HG03196 (cell line): ENCODE data around the gene CD48.
"Not testable (repeated sequence)": the region's sequence is repeated elsewhere in the genome, so short reads cannot be mapped to it uniquely, and the experiment has no call there.

Experiments used
- ATAC-seq: cut with Tn5 transposase; IDR thresholded peaks from one replicate; pipeline ENCODE4 v1.9.1; 2021; ENCODE audit not compliant: unreplicated experiment

Gene CD48

DNA sequence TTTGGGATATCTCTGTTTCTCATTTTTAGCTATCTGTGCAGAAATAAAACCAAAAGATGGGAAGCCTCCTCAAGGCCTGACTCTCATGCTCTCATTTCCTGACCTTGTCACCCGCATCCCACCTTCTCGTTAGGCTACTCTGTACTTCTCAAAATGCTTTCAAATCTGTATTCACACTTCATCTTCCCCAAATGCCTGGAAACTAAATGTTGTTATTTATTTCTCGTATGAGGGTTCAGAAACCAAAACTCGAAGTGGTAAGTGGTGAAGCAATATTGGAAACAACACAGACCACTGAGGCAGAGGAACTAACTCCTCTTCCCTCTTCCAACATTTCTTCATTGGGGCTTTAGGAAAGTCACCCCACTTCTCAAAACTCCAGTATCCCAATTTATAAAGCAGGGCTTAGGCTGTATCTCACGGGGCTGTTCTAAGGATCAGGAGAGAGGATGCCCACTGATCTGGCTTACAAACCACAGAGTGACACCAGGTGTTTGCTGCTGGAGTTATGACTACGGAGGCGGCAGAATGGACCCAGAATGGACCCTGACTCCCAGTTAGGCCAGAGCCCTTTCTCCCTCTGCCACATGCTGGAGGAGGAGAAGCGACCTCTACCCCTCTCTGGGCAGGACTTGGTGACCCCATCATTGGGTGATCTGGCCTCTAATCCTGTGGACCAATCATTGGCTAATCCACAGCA is 31.0 kb upstream of the CD48 start:
- ATAC-seq, result no peak

DNA sequence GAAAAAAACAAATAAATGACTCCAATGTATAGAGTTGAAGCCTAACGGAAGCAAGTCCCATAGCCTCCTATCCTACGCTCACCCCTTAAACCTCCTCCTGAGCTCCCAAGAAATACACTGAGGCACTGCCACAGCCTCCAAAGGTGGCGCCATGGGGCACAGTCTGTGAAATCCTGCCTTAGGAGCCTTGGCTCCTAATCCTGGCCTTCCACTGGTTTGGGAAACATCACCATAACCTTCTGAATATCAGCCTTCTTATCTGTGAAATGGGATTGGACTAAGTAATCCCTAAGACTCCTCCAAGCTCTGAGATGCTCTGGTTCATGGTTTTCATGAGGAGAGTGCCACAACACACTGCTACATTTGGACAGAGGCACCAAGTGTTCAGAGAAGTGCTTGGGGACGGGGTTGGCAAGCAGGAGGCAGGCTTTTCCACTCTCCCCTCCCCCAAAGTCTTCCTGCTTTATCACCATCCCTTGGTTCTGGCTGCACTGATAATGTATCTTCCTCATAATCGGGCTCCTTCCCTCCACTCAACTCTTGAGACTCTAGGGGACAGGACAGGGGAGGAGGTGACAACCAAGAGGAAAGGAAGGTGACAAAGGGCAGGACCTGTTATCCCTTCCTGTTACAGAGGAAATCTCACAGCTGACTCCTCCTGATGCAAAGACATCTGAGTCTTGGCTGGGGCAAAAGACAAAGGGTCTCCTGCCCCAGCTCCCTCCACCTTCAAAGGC is 30.2 kb upstream of the CD48 start:
- ATAC-seq, result no peak

- no peak for ATAC-seq
Observed at GRCh38 chr1:160741092-160741501, 29.5 kb upstream of the CD48 start.

GRCh38 chr1:160740133-160740688 is 28.6 kb upstream of the CD48 start:
- no peak for ATAC-seq

DNA sequence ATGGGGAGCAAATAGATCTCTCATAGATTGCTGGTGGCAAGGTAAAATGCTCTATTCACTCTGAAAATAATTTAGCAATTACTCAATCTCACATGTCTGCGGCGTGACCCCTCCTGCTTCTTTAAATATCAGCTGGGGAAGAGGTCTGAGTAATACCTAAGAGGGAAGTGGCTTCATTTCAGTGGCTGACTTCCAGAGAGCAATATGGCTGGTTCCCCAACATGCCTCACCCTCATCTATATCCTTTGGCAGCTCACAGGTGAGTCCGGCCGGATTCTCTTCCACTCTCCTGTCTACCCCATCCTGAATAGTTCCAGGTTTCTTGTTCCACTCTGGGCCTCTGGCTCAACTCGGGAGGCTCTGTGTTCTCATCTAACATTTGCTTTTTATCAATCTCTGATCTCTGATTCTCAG is 27.5 kb upstream of the CD48 start, which contains the start of gene SLAMF7:
Gene SLAMF7 (plus strand): TSS at position 150 of the 414 bp plus-strand sequence. CDS start 55 bp downstream, at position 205.
- peak; percentile 74 for ATAC-seq

DNA sequence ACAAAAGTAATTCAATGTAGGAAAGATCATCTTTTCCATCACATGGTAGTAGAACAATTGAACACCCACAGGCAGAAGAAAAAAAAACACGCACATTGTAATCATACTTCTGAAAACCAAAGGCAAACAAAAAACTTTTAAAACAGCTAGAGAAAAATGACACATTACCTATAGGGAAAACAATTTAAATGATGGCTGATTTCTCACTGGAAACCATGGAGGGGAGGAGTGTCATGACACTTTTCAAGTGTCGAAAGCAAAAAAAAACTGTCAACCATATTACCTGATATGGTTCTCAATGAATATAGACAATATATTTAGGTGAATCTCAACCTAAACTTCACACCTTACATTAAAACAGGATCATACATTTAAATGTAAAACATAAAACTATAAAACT is 26.6 kb upstream of the CD48 start:
- ATAC-seq, result no peak

- no peak for ATAC-seq
Observed at GRCh38 chr1:160734301-160734700, 22.7 kb upstream of the CD48 start.

DNA sequence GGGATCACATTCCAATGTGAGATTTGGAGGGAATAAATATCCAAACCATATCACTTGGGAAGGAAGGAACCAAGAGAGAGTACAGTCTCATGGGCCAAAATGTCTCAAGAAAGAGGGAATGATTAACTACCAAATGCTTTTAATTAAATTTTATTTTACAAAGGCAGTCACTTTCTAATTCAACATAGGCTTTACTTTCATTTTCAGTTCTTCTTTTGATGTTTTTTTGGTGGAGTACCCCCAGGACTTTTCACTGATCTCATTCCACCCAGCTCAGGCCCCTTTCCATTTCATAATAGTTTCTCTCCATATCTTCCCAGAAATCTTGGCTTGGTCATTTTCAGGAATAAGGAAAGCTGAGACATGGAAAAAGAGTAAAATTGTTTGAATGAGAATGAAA is 22.3 kb upstream of the CD48 start:
- no peak for ATAC-seq

GRCh38 chr1:160731990-160732389 is 20.4 kb upstream of the CD48 start:
- ATAC-seq, result no peak

DNA sequence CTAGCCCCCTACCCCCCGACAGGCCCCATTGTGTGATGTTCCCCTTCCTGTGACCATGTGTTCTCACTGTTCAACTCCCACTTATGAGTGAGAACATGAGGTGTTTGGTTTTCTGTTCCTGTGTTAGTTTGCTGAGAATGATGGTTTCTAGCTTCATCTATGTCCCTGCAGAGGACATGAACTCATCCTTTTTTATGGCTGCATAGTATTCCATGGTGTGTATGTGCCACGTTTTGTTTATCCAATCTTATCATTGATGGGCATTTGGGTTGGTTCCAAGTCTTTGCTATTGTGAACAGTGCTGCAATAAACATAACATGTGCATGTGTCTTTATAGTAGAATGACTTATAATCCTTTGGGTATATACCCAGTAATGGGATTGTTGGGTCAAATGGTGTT is 19.9 kb upstream of the CD48 start:
- ATAC-seq, result not testable (repeated sequence)

DNA sequence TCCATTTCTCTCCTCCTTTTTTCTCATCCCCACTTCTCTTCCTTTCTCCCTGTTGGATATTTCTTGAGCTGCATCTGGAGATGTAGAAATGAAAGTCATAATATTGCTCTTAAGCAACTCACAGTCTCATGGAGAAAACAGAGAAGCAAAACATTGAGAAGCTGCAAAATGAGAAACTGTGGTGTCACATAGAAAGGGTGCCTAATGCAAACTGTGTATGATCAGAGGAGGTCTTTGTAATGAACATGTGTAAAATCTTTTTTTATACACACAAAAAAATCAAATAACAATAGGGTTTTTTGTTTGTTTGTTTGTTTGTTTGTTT is 15.7 kb upstream of the CD48 start:
- ATAC-seq, result no peak

DNA sequence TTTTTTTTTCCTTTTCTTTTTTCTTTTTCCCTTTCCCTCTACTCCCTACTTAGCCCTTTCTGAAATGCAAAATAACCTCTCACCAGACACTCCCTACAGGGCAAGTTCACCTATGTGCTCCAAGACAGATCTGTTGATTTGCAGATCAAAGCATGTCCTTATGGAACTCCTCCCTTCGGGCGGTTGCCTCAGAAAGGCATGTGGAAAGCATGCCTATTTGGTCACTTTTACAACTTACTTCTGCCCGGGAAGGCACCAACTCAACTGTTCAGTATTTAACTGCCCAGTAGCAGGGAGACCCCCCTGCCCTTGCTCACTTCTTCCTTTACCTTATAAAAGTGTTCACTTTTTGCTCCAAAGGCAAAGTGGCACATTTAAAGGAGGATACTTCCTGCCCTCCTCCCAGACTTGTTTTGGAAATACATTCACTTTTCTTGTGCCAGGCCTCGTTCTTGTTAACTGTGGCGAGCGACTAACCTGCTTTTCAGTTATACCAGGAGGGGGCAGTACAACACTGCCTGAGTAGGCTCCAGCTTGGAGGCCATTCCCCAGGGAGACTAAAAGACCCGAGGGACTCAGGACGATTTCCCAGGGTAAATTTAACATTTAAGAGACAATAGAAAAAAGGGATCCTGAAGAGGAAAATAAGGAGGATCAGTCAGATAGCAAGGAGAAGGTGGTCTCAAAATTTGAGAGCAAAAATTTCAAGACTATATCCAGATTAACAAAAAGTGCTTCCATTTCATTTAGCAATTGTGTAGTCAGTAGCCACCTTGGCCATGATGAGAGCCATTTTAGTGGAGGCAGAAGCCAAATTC is 15.1 kb upstream of the CD48 start:
- ATAC-seq, result peak; percentile 60

DNA sequence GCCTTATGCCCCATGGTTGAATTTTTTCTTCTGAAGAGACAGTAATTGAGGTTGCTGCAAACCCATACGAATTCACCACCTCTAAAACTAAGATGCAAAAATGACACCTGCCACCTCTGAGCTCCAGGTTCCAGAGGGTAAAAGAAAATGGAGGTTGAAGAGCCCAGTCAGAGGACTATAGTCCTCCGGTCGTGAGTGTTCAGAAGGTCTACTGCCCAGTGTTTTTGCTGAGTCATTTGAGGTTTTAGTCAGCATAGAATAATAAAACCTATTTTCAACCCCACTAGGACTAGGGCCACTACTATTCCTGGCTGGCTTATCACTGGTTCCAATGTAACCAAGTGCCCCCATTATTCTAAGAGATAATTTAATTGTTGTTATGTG is 14.5 kb upstream of the CD48 start:
- ATAC-seq, result peak; percentile 28

GRCh38 chr1:160724465-160725242 is 13.0 kb upstream of the CD48 start:
- no peak for ATAC-seq

DNA sequence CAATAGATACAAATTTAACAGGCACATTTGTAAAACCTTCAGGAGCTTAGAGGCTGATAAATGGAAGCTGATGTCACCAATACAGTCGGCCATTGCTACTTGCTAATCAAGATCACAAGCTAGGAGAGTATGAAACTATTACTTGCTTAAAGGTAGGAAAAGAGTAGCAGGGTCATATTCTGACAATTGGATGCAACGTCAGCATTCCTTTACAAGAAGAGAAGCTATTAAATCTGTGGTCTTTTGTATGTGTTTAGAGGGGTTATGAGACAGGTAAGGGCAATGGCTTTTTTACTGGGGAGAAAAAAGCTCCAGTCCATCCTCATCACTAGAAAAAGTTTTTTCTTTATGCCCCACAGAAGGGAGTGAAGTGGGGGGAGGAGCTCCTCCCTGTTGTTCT is 11.7 kb upstream of the CD48 start:
- ATAC-seq, result no peak

DNA sequence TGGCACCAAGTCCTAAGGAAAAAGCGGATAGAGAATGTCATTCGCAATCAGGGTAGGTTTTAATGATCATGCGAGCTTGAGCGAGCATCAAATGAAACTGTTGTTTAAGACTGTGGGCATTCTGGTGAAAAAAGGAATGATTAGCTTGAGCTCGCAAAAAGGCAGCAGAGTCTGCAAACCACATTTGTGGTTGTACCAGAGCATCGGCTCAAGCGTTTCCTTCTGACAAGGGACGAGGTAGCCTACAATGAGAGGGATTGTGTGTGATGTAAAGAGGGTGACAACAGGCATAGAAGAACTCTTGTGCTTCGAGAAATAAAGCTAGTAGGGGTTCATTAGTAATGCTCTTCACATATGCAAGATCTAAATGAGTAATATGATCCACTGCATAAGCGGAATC is 11.1 kb upstream of the CD48 start:
- no peak for ATAC-seq

- no peak for ATAC-seq
Observed at GRCh38 chr1:160721473-160721872, 9.9 kb upstream of the CD48 start.

GRCh38 chr1:160720356-160721085 is 8.9 kb upstream of the CD48 start:
- no peak for ATAC-seq

GRCh38 chr1:160718210-160718609 is 6.6 kb upstream of the CD48 start:
- no peak for ATAC-seq

GRCh38 chr1:160717306-160717705 is 5.7 kb upstream of the CD48 start:
- ATAC-seq, result no peak
